Measurements from ENCODE around the gene TOMM5.

GRCh38 chr9:37565661-37566618 lies 26.5 kb downstream of the TOMM5 start:
- TF ChIP-seq CTCF (IDR thresholded peaks at IDR 0.05): no peak
- no peak for TF ChIP-seq EZH2 (IDR thresholded peaks at IDR 0.05)
- no peak for TF ChIP-seq EZH2phosphoT487 (IDR thresholded peaks at IDR 0.05)

All from neural progenitor cell (in vitro differentiated cells).